WTC11 (cell line): ENCODE measurements around the gene IPCEF1.

Source experiments
- ELF4 ChIP-seq: sonication (generic); formaldehyde crosslinking; IDR thresholded peaks from 2 replicates; pipeline ENCODE4 v1.8.1; 2022; ENCODE audit warnings: low read depth, mild to moderate bottlenecking, moderate library complexity, missing genetic modification reagents
- JUN ChIP-seq: sonication (generic); formaldehyde crosslinking; IDR thresholded peaks from 2 replicates; pipeline ENCODE4 v1.8.0; 2023; ENCODE audit warnings: mild to moderate bottlenecking, missing genetic modification reagents
- TEAD1 ChIP-seq: sonication (generic); formaldehyde crosslinking; IDR thresholded peaks from 2 replicates; pipeline ENCODE4 v1.8.0; 2022; ENCODE audit warnings: mild to moderate bottlenecking, missing genetic modification reagents
- TF ChIP-seq, protein P1 (sequence below): sonication (generic); formaldehyde crosslinking; IDR thresholded peaks from 2 replicates; pipeline ENCODE4 v1.8.0; 2022; ENCODE audit warnings: mild to moderate bottlenecking, missing genetic modification reagents
- TF ChIP-seq, protein P2 (sequence below): fragments of 200-600 bp; IDR thresholded peaks from 2 replicates; pipeline ENCODE4 v1.8.0; 2022; ENCODE audit warnings: antibody characterized with exemption
- TF ChIP-seq, protein P3 (sequence below): sonication (generic); formaldehyde crosslinking; IDR thresholded peaks from 2 replicates; pipeline ENCODE4 v1.8.1; 2022; ENCODE audit warnings: mild to moderate bottlenecking, moderate library complexity, missing genetic modification reagents
- TF ChIP-seq, protein P4 (sequence below): sonication (generic); formaldehyde crosslinking; IDR thresholded peaks from 2 replicates; pipeline ENCODE4 v1.8.1; 2022; ENCODE audit warnings: low read depth, missing genetic modification reagents, borderline replicate concordance

DNA sequence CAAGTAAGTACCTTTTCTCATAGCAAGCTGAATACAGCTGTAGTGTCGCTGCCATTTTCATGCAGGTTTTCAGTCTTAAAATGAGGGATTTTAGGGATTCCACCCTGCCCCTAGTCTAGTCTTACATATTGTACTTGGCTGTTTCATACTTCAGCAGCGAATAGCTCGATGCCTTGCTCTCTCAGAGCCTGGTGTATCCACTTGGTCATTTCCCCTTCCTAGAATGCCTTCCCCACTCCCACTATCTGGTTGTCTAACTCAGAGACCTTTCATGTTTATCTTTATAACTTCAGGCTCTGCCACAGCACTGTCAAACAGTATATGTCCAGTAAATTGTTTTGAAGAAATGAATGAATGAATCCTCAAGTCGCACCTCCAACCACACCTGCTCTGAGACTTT lies 21.1 kb upstream of the IPCEF1 start:
- TF ChIP-seq JUN, result no peak
- TF ChIP-seq, protein P1, sequence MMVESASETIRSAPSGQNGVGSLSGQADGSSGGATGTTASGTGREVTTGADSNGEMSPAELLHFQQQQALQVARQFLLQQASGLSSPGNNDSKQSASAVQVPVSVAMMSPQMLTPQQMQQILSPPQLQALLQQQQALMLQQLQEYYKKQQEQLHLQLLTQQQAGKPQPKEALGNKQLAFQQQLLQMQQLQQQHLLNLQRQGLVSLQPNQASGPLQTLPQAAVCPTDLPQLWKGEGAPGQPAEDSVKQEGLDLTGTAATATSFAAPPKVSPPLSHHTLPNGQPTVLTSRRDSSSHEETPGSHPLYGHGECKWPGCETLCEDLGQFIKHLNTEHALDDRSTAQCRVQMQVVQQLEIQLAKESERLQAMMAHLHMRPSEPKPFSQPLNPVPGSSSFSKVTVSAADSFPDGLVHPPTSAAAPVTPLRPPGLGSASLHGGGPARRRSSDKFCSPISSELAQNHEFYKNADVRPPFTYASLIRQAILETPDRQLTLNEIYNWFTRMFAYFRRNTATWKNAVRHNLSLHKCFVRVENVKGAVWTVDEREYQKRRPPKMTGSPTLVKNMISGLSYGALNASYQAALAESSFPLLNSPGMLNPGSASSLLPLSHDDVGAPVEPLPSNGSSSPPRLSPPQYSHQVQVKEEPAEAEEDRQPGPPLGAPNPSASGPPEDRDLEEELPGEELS (CRISPR knock-in tag), result no peak
- TF ChIP-seq ELF4, result no peak
- TF ChIP-seq, protein P2, sequence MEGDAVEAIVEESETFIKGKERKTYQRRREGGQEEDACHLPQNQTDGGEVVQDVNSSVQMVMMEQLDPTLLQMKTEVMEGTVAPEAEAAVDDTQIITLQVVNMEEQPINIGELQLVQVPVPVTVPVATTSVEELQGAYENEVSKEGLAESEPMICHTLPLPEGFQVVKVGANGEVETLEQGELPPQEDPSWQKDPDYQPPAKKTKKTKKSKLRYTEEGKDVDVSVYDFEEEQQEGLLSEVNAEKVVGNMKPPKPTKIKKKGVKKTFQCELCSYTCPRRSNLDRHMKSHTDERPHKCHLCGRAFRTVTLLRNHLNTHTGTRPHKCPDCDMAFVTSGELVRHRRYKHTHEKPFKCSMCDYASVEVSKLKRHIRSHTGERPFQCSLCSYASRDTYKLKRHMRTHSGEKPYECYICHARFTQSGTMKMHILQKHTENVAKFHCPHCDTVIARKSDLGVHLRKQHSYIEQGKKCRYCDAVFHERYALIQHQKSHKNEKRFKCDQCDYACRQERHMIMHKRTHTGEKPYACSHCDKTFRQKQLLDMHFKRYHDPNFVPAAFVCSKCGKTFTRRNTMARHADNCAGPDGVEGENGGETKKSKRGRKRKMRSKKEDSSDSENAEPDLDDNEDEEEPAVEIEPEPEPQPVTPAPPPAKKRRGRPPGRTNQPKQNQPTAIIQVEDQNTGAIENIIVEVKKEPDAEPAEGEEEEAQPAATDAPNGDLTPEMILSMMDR, result no peak
- TF ChIP-seq, protein P3, sequence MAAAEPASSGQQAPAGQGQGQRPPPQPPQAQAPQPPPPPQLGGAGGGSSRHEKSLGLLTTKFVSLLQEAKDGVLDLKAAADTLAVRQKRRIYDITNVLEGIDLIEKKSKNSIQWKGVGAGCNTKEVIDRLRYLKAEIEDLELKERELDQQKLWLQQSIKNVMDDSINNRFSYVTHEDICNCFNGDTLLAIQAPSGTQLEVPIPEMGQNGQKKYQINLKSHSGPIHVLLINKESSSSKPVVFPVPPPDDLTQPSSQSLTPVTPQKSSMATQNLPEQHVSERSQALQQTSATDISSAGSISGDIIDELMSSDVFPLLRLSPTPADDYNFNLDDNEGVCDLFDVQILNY, result no peak
- TF ChIP-seq, protein P4, sequence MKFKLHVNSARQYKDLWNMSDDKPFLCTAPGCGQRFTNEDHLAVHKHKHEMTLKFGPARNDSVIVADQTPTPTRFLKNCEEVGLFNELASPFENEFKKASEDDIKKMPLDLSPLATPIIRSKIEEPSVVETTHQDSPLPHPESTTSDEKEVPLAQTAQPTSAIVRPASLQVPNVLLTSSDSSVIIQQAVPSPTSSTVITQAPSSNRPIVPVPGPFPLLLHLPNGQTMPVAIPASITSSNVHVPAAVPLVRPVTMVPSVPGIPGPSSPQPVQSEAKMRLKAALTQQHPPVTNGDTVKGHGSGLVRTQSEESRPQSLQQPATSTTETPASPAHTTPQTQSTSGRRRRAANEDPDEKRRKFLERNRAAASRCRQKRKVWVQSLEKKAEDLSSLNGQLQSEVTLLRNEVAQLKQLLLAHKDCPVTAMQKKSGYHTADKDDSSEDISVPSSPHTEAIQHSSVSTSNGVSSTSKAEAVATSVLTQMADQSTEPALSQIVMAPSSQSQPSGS (CRISPR knock-in tag), result no peak
- TF ChIP-seq TEAD1 (CRISPR knock-in tag), result no peak
